ENCODE measurements around the gene DEPP1.

- TF ChIP-seq, protein P1, sequence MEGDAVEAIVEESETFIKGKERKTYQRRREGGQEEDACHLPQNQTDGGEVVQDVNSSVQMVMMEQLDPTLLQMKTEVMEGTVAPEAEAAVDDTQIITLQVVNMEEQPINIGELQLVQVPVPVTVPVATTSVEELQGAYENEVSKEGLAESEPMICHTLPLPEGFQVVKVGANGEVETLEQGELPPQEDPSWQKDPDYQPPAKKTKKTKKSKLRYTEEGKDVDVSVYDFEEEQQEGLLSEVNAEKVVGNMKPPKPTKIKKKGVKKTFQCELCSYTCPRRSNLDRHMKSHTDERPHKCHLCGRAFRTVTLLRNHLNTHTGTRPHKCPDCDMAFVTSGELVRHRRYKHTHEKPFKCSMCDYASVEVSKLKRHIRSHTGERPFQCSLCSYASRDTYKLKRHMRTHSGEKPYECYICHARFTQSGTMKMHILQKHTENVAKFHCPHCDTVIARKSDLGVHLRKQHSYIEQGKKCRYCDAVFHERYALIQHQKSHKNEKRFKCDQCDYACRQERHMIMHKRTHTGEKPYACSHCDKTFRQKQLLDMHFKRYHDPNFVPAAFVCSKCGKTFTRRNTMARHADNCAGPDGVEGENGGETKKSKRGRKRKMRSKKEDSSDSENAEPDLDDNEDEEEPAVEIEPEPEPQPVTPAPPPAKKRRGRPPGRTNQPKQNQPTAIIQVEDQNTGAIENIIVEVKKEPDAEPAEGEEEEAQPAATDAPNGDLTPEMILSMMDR (IDR thresholded peaks at IDR 0.05 in 2 of 3, conservative IDR thresholded peaks at IDR 0.05 in 1 of 3; ENCODE audit: borderline replicate concordance in 1 of 3, insufficient read depth in 1 of 3, low read depth in 2 of 3, low read length in 2 of 3): no peak
- TF ChIP-seq POLR2A (IDR thresholded peaks at IDR 0.05; ENCODE audit: borderline replicate concordance, extremely low read depth, insufficient read depth, insufficient read length): no peak
Measured at GRCh38 chr10:44970812-44971395, 7.7 kb downstream of the DEPP1 start.
